K562 (cell line): ENCODE data around the gene CCNY. TPM values are rescaled to one million over a fixed set of nuclear protein-coding genes. Genes with fewer than 3 reads are reported as not detected.

Experiments used
- ATAC-seq: fragments of 200-7000 bp; cut with Tn5 transposase; 3 replicates; pipeline ENCODE4 v1.9.1; 2020; ENCODE audit warnings: moderate library complexity
- BruUV-seq: library from RNA; stranded (reverse); fragments of 400-500 nt; replicated peaks from 2 replicates; lab custom pipeline; 2021; lab: Mats Ljungman, UMichigan
- CTCF ChIA-PET: fragments of 300-600 bp; formaldehyde crosslinking; extraction: SDS; loops from one replicate; lab custom pipeline; 2021; ENCODE audit warnings: low intra/inter-chr PET ratio; lab: Yijun Ruan, JAX
- POLR2A ChIA-PET: fragments of 300-600, 350-650 bp; sonication (Branson Sonifier 250); formaldehyde crosslinking; extraction: SDS; loops from one replicate; lab custom pipeline; 2021; ENCODE audit warnings: antibody characterized with exemption, inconsistent platforms; lab: Yijun Ruan, JAX
- DNase-seq, 4 experiments: peaks; one replicate each; pipeline versions ENCODE4 v3.0.0 to v3.0.0-alpha.2; 2011 to 2018; ENCODE audit warnings: low spot score in 3 of 4, mixed read lengths in 3 of 4; ENCODE audit errors: extremely low read depth in 1 of 4
- FAIRE-seq: peaks from 2 replicates; lab custom pipeline; 2011; peaks lifted over from hg19 to GRCh38; lab: Jason Lieb, UNC
- H2AFZ ChIP-seq: 2 replicates; pipeline ENCODE4 v1.6.0; 2011; ENCODE audit warnings: low read depth, low read length, control low read depth, inconsistent platforms
- H3K27ac ChIP-seq: fragments of 200-600 bp; 3 replicates; pipeline ENCODE4 v1.8.0; 2011; ENCODE audit warnings: low read depth, mild to moderate bottlenecking, control low read depth, inconsistent platforms, low read length, moderate library complexity, mixed read lengths; ENCODE audit errors: extremely low read depth
- H3K27me3 ChIP-seq, 2 experiments: fragments of 300-600 bp in 1 of 2; 2 replicates in 1 of 2; 3 replicates in 1 of 2; pipeline versions ENCODE4 v1.6.0 to v1.8.0; 2011; ENCODE audit warnings: inconsistent platforms in 2 of 2, low read length in 2 of 2, mild to moderate bottlenecking in 1 of 2, mixed read lengths in 1 of 2, moderate library complexity in 1 of 2; ENCODE audit not compliant: control insufficient read depth in 2 of 2, insufficient read depth in 2 of 2
- H3K36me3 ChIP-seq: fragments of 300-600 bp; 3 replicates; pipeline ENCODE4 v1.8.0; 2011; ENCODE audit warnings: mild to moderate bottlenecking, low read length, inconsistent platforms; ENCODE audit not compliant: control insufficient read depth, insufficient read depth
- H3K4me1 ChIP-seq, 2 experiments: fragments of 200-600 bp in 1 of 2; replicated peaks in 1 of 2; 2 replicates in 1 of 2; 3 replicates in 1 of 2; pipeline versions ENCODE4 v1.5.1 to v1.8.0; 2011; ENCODE audit warnings: inconsistent platforms in 2 of 2, low read length in 2 of 2, mild to moderate bottlenecking in 1 of 2, mixed read lengths in 1 of 2, moderate library complexity in 1 of 2; ENCODE audit not compliant: control insufficient read depth in 2 of 2, insufficient read depth in 2 of 2
- H3K4me2 ChIP-seq: 2 replicates; pipeline ENCODE4 v1.6.1; 2011; ENCODE audit warnings: low read length, control low read depth, inconsistent platforms, mixed read lengths; ENCODE audit not compliant: insufficient read depth
- H3K4me3 ChIP-seq: fragments of 200-600 bp; sonication (generic), shearing (Covaris generic); 2 replicates; pipeline ENCODE4 v1.5.1; 2016; ENCODE audit warnings: control low read depth, inconsistent platforms
- H3K79me2 ChIP-seq: fragments of 200-600 bp; 3 replicates; pipeline ENCODE4 v1.8.0; 2011; ENCODE audit warnings: low read length, inconsistent platforms; ENCODE audit not compliant: control insufficient read depth, insufficient read depth
- H3K9ac ChIP-seq, 2 experiments: 2 replicates each; pipeline versions ENCODE4 v1.6.0 to v1.6.1; 2011; ENCODE audit warnings: low read depth in 2 of 2, low read length in 2 of 2, control low read depth in 1 of 2, inconsistent platforms in 1 of 2, mild to moderate bottlenecking in 1 of 2, mixed read lengths in 1 of 2; ENCODE audit not compliant: insufficient read depth in 1 of 2
- H3K9me1 ChIP-seq: one replicate; pipeline ENCODE4 v1.6.0; 2011; ENCODE audit warnings: inconsistent platforms, mild to moderate bottlenecking, low read length, moderate library complexity; ENCODE audit not compliant: control insufficient read depth, insufficient read depth
- H3K9me3 ChIP-seq: replicated peaks from 2 replicates; pipeline ENCODE4 v1.5.1; 2011; ENCODE audit warnings: low read depth, low read length, inconsistent platforms; ENCODE audit not compliant: control insufficient read depth, insufficient read depth
- H4K20me1 ChIP-seq: replicated peaks from 2 replicates; pipeline ENCODE4 v1.6.1; 2011; ENCODE audit warnings: low read length, inconsistent platforms, mixed read lengths; ENCODE audit not compliant: control insufficient read depth, insufficient read depth
- FOXM1 ChIP-seq, 2 experiments: fragments of 450-650 bp in 1 of 2; sonication (generic) in 1 of 2; formaldehyde crosslinking in 1 of 2; IDR thresholded peaks; 2 replicates each; pipeline versions ENCODE4 v1.6.1 to v1.9.0; 2017 to 2022; ENCODE audit warnings: low read depth in 2 of 2, mild to moderate bottlenecking in 2 of 2, missing genetic modification reagents in 1 of 2, moderate library complexity in 1 of 2
- KDM1A ChIP-seq, 2 experiments: fragments of 450-650 bp; IDR thresholded peaks; 2 replicates each; pipeline ENCODE4 v1.6.1; 2016; ENCODE audit warnings: mild to moderate bottlenecking in 2 of 2
- RBM25 ChIP-seq: fragments of 200-400 bp; formaldehyde crosslinking; IDR thresholded peaks from 2 replicates; pipeline ENCODE4 v1.6.1; 2018; ENCODE audit warnings: low read length, low read depth, moderate library complexity; ENCODE audit not compliant: severe bottlenecking
- ZNF124 ChIP-seq: sonication (generic); formaldehyde crosslinking; IDR thresholded peaks from 2 replicates; pipeline ENCODE4 v1.8.1; 2022; ENCODE audit warnings: missing genetic modification reagents
- WGBS: fragments of 100-300 bp; shearing (Covaris generic); methylation state at CpG from one replicate; pipeline ENCODE4 v1.1.6; 2016; ENCODE audit warnings: low coverage, mixed read lengths; ENCODE audit not compliant: insufficient coverage; ENCODE audit errors: missing lambda C conversion rate; 5-methylcytosine and 5-hydroxymethylcytosine counted together
- in situ Hi-C: fragments of 300-500 bp; cut with MboI; formaldehyde crosslinking; loops from 4 replicates; pipeline ENCODE4 v1.15.0; 2018; ENCODE audit warnings: inconsistent platforms, mixed read lengths
- intact Hi-C: fragments of 100-400 bp; cut with micrococcal nuclease; formaldehyde crosslinking; loops from 2 replicates; pipeline ENCODE4 v1.14.2; 2022
- polyA plus RNA-seq, 8 experiments: library from polyadenylated mRNA; depleted of rRNA in 4 of 8; stranded (reverse) in 5 of 8; unstranded in 3 of 8; fragments of >200 nt; fragmentation: Nextera tagmentation in 2 of 8; fragmentation: Illumina TruSeq in 1 of 8; extraction: Ambion mirVana in 2 of 8; extraction: Trizol in 1 of 8; gene quantifications; 2 replicates each; pipeline versions ENCODE4 v1.2.1 to v1.2.3, GENCODE V29; 2011 to 2014; ENCODE audit warnings: inconsistent platforms in 1 of 8, missing spikeins in 1 of 8
- total RNA-seq, 7 experiments: library from RNA; depleted of rRNA in 6 of 7; stranded (reverse); fragments of >200 nt in 6 of 7; fragmentation: Illumina TruSeq in 2 of 7; extraction: Trizol in 2 of 7; gene quantifications; 2 replicates each; pipeline versions ENCODE4 v1.2.1 to v1.2.3, GENCODE V29; 2011 to 2021; ENCODE audit warnings: low replicate concordance in 1 of 7

Gene CCNY
- total and polyA plus RNA-seq, 9 of the 15 experiments (the other 6 are each of a cell fraction or from before 2014, with no cell fraction given) = 8.4 to 109 (median 38.6) TPM

DNA sequence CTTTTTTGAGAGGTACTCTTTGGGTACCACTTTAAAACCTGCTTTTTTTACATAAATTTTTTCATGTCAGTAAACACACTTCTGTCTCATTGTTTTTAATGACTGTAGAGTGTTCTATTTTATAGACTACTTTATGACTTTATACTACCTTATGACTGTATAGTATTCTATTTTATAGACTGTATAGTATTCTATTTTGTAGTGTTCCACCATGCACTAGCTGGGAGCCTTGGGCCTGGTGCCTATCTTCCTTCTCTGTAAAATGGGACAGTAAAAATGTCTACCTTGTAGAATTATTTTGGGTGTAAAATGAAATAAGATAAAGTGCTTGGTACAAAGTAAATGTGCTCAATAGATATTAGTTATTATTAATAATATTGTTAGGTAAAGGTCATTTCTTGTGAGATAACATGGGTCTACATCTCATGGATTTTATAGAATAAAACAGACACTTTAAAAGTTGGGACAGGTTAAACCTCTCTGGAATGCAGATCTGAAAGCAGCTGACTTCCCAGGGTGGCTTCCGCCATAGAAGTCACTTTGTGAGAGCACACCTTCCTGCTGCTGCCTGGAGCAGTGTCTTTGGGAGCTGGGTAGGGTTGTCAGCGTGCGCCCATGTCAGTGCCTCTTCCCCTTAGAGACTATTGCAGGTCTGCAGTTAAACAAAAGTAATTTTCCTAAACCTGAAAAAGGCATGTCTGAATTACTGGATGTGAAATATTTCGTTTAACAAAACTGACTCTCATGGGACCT is 31.0 kb downstream of the CCNY start:
- 0 out of 3 replicates have a peak, but pooled peaks have one; percentile 5 for ATAC-seq
- Histone ChIP-seq H3K36me3 (no peaks in the 10 kb centered on the region; the same call in 2 of the 3 replicates), H3K9ac (peak overlapping the region in 1 of 2 experiments; percentile 23; a peak in 1 of 4 replicates), H3K79me2 (peaks cover 98% of the 10 kb centered on the region), H3K27me3 (no peaks in the 10 kb centered on the region), H3K4me2 (0 out of 2 replicates have a peak overlapping the region, but pooled peaks have one; percentile 6), H3K9me1 (peaks cover 7% of the 10 kb centered on the region), H3K27ac (peak overlapping the region; percentile 53; the same call in 1 of the 3 replicates), H3K4me3 (no peak overlapping the region), H3K4me1 (peaks cover 21 to 37% of the 10 kb centered on the region in 2 experiments), H3K9me3 (no peaks in the 10 kb centered on the region), H2AFZ (no peak overlapping the region), H4K20me1 (peaks cover 21% of the 10 kb centered on the region)
- POLR2A ChIA-PET = interaction anchor here (0.9 to 4.6 kb wide), 3 partner anchors 15 to 246 kb away, joined by 3 to 35 read pairs (median 3); no protein-coding TSS in a partner anchor
- intact Hi-C loops = no loop called here
- BruUV-seq = no TSS peak
- no peak for DNase-seq
- TF ChIP-seq RBM25 (peak; percentile 27), ZNF124 (CRISPR knock-in tag) (no peak), KDM1A (IDR thresholded peaks at IDR 0.05) (0 out of 4 replicates have a peak, but pooled peaks of 1 of the 2 experiments have one; percentile 19)
- no peak for FAIRE-seq
- CTCF ChIA-PET = no interaction called here
- WGBS = 69% methylated on average over 4 of the region's 4 CpGs
- in situ Hi-C loops = no loop called here

DNA sequence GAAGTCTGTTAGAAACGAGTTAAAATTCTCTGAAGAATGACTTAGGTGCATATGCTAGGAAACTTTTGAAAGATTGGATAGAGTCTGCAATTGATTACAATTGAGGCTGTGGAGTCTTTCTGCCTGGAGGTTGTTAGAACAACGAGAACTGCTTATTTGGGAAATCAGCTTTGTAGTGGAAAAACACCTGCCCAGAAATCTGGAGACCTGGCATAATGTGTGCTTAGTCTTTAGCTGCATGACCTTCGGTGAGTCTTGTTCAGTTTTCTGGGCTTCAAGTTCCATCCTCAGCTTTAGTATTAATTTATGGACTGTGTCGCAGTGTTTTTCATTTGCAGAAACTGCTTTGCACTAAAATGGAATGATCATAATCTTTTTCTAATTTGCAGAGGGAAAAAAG is 31.7 kb downstream of the CCNY start:
- H3K27ac ChIP-seq = peak overlapping the region; percentile 53; the same call in 1 of the 3 replicates
- no peak for DNase-seq
- H3K9me3 ChIP-seq = no peaks in the 10 kb centered on the region
- H2AFZ ChIP-seq = no peak overlapping the region
- H3K36me3 ChIP-seq = no peaks in the 10 kb centered on the region; the same call in 2 of the 3 replicates
- POLR2A ChIA-PET = interaction anchor here (0.9 to 1.1 kb wide), 3 partner anchors 9 to 247 kb away, joined by 3 to 6 read pairs (median 3); no protein-coding TSS in a partner anchor
- H3K4me1 ChIP-seq = peaks cover 16 to 40% of the 10 kb centered on the region in 2 experiments
- no peak for ATAC-seq
- no peak overlapping the region for H3K4me3 ChIP-seq
- TF ChIP-seq FOXM1 (IDR thresholded peaks at IDR 0.05; ENCODE audit: low read depth) (no peak), FOXM1 (CRISPR knock-in tag; IDR thresholded peaks at IDR 0.05; ENCODE audit: low read depth) (no peak)
- H3K4me2 ChIP-seq = peak overlapping the region; percentile 50; the same call in 1 of the 2 replicates
- peaks cover 7% of the 10 kb centered on the region for H3K9me1 ChIP-seq
- in situ Hi-C loops (no loop called here), intact Hi-C loops (no loop called here)
- no TSS peak for BruUV-seq
- WGBS = 55% methylated on average over 4 of the region's 4 CpGs
- H4K20me1 ChIP-seq = peaks cover 23% of the 10 kb centered on the region
- H3K27me3 ChIP-seq = no peaks in the 10 kb centered on the region
- peaks cover 98% of the 10 kb centered on the region for H3K79me2 ChIP-seq
- peak overlapping the region in 1 of 2 experiments; percentile 23; a peak in 1 of 4 replicates for H3K9ac ChIP-seq
- FAIRE-seq = no peak
- CTCF ChIA-PET = no interaction called here
